Astrocyte of the spinal cord (primary cell): ENCODE data around the gene CASP7.
A peak's percentile ranks its signal among the peaks of the same experiment; 100 is the strongest.

Source experiments
- DNase-seq: peaks from one replicate; pipeline ENCODE4 v3.0.0; 2011; ENCODE audit warnings: low read depth, low spot score
- H3K4me3 ChIP-seq: 2 replicates; pipeline ENCODE4 v1.5.1; 2011; ENCODE audit warnings: low read depth, mild to moderate bottlenecking, low read length, moderate library complexity
- CTCF ChIP-seq: IDR thresholded peaks from 2 replicates; pipeline ENCODE4 v1.5.1; 2012; ENCODE audit warnings: low read depth, mild to moderate bottlenecking, low read length, inconsistent platforms
- in situ Hi-C: cut with HindIII; loops from 2 replicates; pipeline ENCODE4 v1.10.0; 2017; ENCODE audit warnings: low sequenced_read_pairs

The CASP7 gene

GRCh38 chr10:113735913-113736312 lies 56.2 kb downstream of the CASP7 start:
- in situ Hi-C loops, result no loop called here
- H3K4me3 ChIP-seq, result no peak overlapping the region
- DNase-seq, result no peak
- no peak for TF ChIP-seq CTCF

GRCh38 chr10:113736576-113736975 lies 56.9 kb downstream of the CASP7 start:
- in situ Hi-C loops, result no loop called here
- H3K4me3 ChIP-seq, result no peak overlapping the region
- no peak for TF ChIP-seq CTCF
- DNase-seq, result peak; percentile 34

- no peak for DNase-seq
- H3K4me3 ChIP-seq, result no peak overlapping the region
- in situ Hi-C loops, result no loop called here
- no peak for TF ChIP-seq CTCF
Observed at GRCh38 chr10:113739031-113739430, 59.3 kb downstream of the CASP7 start.

GRCh38 chr10:113739577-113739976 lies 59.9 kb downstream of the CASP7 start:
- no peak for DNase-seq
- H3K4me3 ChIP-seq, result no peak overlapping the region
- in situ Hi-C loops, result no loop called here
- no peak for TF ChIP-seq CTCF

- no peak for TF ChIP-seq CTCF
- H3K4me3 ChIP-seq, result no peak overlapping the region
- in situ Hi-C loops, result no loop called here
- DNase-seq, result no peak
Observed at GRCh38 chr10:113740850-113741249, 61.1 kb downstream of the CASP7 start.

GRCh38 chr10:113742466-113742865 lies 62.8 kb downstream of the CASP7 start:
- TF ChIP-seq CTCF, result no peak
- in situ Hi-C loops, result no loop called here
- no peak for DNase-seq
- no peak overlapping the region for H3K4me3 ChIP-seq

- no peak for TF ChIP-seq CTCF
- no peak for DNase-seq
- in situ Hi-C loops, result no loop called here
- H3K4me3 ChIP-seq, result no peak overlapping the region
Observed at GRCh38 chr10:113743594-113743993, 63.9 kb downstream of the CASP7 start.
